Aorta (tissue), 5 donors: ENCODE measurements around the gene ZBTB7B. TPM values are rescaled to one million over a fixed set of nuclear protein-coding genes. Genes with fewer than 3 reads are reported as not detected.

ENCODE experiments used
- ATAC-seq: fragments of 200-7000 bp; cut with Tn5 transposase; one replicate; pipeline ENCODE4 v1.9.1; 2022; ENCODE audit warnings: moderate library complexity; ENCODE audit not compliant: low FRiP score
- DNase-seq, 2 donors: peaks; one replicate each; pipeline ENCODE4 v3.0.0-alpha.2; 2020
- H3K27ac ChIP-seq, 2 donors: one replicate each; pipeline ENCODE4 v1.5.1; 2013; ENCODE audit warnings: low read length in 2 of 2, mild to moderate bottlenecking in 2 of 2, moderate library complexity in 2 of 2, control low read depth in 1 of 2, inconsistent platforms in 1 of 2, low read depth in 1 of 2
- H3K27me3 ChIP-seq, 2 donors: one replicate each; pipeline ENCODE4 v1.6.1; 2013; ENCODE audit warnings: control low read depth in 1 of 2, low read length in 1 of 2, mild to moderate bottlenecking in 1 of 2, moderate library complexity in 1 of 2; ENCODE audit not compliant: insufficient read depth in 2 of 2, control insufficient read depth in 1 of 2
- H3K36me3 ChIP-seq, 2 donors: one replicate each; pipeline ENCODE4 v1.6.1; 2013; ENCODE audit warnings: control low read depth in 1 of 2, low read length in 1 of 2, mild to moderate bottlenecking in 1 of 2; ENCODE audit not compliant: insufficient read depth in 2 of 2, control insufficient read depth in 1 of 2
- H3K4me1 ChIP-seq, 2 donors: one replicate each; pipeline ENCODE4 v1.6.1; 2013; ENCODE audit warnings: low read length in 2 of 2, control low read depth in 1 of 2, mild to moderate bottlenecking in 1 of 2, moderate library complexity in 1 of 2; ENCODE audit not compliant: insufficient read depth in 2 of 2, control insufficient read depth in 1 of 2
- H3K4me3 ChIP-seq, 2 donors: one replicate each; pipeline ENCODE4 v1.5.1; 2013; ENCODE audit warnings: low read length in 2 of 2, control low read depth in 1 of 2, mild to moderate bottlenecking in 1 of 2
- H3K9me3 ChIP-seq: one replicate; pipeline ENCODE4 v1.6.1; 2013; ENCODE audit warnings: mild to moderate bottlenecking, low read length; ENCODE audit not compliant: control insufficient read depth
- WGBS, 2 donors: extraction: QIAGEN DNeasy Blood & Tissue Kit; methylation state at CpG; one replicate each; pipeline ENCODE4 v1.1.7; 2013; 5-methylcytosine and 5-hydroxymethylcytosine counted together
- intact Hi-C, 2 donors: fragments of 100-400 bp; cut with DNase I; formaldehyde crosslinking; loops; one replicate each; pipeline versions ENCODE4 v1.14.2 to v1.15.0; 2022
- polyA plus RNA-seq, 2 donors: library from polyadenylated mRNA; stranded (reverse); fragments of 200-250 nt; gene quantifications; one replicate each; pipeline ENCODE4 v1.2.3, GENCODE V29; 2013
- total RNA-seq, 2 donors: library from RNA; stranded (reverse); fragmentation: NEBNext Ultra II Directional; extraction: Animal tissue kit (Norgen Biotek cat#: 25700); gene quantifications; one replicate each; pipeline ENCODE4 v1.2.1, GENCODE V29; 2021
- donor health status: healthy with polysubstance abuse.
- donor health status: Bipolar disorder and iron deficiency.
- donor health status: DM: no; HTN: no; CAD: no.
- donor health status: DM: no; HTN: no; CAD: no.
- donor health status: DM: yes; HTN: yes; CAD: no.

The ZBTB7B gene
- total and polyA plus RNA-seq, 4 donors: 23.3 to 71.1 (median 39.6) TPM

DNA sequence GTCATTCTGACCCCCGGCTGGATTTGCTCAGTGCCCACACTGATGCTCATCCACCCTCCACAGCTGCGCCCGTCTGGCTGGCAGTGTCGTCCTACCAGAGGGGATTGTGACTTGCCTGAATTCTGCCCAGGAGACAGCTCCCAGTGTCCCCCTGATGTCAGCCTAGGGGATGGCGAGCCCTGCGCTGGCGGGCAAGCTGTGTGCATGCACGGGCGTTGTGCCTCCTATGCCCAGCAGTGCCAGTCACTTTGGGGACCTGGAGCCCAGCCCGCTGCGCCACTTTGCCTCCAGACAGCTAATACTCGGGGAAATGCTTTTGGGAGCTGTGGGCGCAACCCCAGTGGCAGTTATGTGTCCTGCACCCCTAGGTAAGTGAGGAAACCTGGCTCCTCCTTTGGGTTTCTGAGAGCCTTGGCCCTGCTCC, 55.2 kb downstream of the ZBTB7B start:
- WGBS, 2 donors: 92 to 97% methylated on average over 13 of the region's 13 CpGs
- H3K27ac ChIP-seq: no peak overlapping the region
- intact Hi-C loops: no loop called here
- H3K36me3 ChIP-seq: peaks cover 0 to 2% of the 10 kb centered on the region in 2 donors
- no peaks in the 10 kb centered on the region for H3K9me3 ChIP-seq
- no peak overlapping the region for H3K4me3 ChIP-seq
- H3K27me3 ChIP-seq: no peaks in the 10 kb centered on the region
- no peaks in the 10 kb centered on the region for H3K4me1 ChIP-seq
- DNase-seq: no peak
- no peak for ATAC-seq

DNA sequence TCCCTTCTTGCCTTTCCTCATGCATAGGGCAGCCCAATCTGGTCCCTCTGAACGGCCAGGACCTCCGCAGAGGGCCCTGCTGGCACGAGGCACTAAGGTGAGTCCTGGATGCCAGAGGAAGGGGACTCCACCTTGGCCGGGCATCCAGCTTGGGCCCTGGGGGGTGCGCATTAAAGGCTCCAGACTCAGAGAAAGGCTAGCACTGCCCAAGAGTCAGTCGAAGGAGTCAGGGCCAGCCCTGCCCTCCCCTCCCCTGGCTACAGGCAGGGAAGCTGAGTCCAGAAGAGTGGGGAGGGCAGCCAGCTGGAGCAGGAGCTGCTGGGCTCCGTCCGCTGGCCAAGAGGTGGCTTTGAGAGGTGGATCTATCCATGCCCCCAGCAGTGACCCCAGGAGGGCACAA, 58.1 kb downstream of the ZBTB7B start:
- Histone ChIP-seq H3K4me3 (no peak overlapping the region), H3K27me3 (no peaks in the 10 kb centered on the region), H3K4me1 (no peaks in the 10 kb centered on the region), H3K9me3 (no peaks in the 10 kb centered on the region), H3K27ac (no peak overlapping the region), H3K36me3 (peaks cover 0 to 2% of the 10 kb centered on the region in 2 donors)
- WGBS, 2 donors: 79 to 82% methylated on average over 8 of the region's 8 CpGs
- DNase-seq: no peak
- ATAC-seq: no peak
- intact Hi-C loops: loop anchor here in 1 of 2 donors (5.0 kb wide), 1 partner anchor 58 kb away; the partner anchor contains the start of gene ZBTB7B

DNA sequence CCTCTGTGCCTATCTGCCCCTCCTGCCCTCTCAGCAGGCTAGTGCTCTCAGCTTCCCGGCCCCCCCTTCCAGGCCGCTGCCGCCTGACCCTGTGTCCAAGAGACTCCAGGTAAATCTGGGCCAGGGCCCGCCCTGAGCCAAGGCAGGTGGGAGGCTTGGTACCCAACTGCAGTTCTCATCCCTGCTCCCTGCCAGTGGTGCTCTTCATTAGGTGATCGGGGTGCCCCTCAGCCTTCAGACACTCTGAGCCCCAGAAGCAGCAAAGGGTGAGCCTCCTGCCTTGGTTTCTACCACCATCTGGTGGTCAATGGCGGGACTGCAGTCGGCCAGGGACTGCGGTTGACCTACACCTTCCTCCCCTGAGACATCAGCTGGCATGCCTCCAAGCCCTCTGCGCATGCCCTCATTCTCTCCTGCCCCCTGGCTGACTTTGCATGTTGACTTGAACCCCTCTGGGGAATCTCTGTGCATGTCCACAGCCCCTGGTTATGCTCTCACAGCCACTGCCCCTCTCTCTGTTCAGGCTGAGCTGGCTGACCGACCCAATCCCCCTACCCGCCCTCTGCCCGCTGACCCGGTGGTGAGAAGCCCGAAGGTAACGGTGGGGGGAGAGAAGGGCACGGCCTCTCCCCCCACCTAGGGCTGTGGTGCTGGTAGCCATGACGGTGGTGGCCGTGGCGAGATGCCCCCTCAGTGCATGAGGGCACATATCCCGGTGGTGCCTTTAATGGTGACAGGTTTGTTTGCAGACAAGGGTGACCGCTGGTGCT, 59.0 kb downstream of the ZBTB7B start:
- Histone ChIP-seq H3K9me3 (no peaks in the 10 kb centered on the region), H3K4me1 (no peaks in the 10 kb centered on the region), H3K36me3 (peaks cover 0 to 2% of the 10 kb centered on the region in 2 donors), H3K4me3 (no peak overlapping the region), H3K27ac (no peak overlapping the region), H3K27me3 (no peaks in the 10 kb centered on the region)
- intact Hi-C loops: loop anchor here in 1 of 2 donors (5.0 kb wide), 1 partner anchor 59 kb away; the partner anchor contains the start of gene ZBTB7B
- peak; percentile 76 for ATAC-seq
- 23 to 24% methylated on average over 20 to 21 of the region's 21 CpGs for WGBS, 2 donors
- peak; percentile 89 to 96 for DNase-seq

DNA sequence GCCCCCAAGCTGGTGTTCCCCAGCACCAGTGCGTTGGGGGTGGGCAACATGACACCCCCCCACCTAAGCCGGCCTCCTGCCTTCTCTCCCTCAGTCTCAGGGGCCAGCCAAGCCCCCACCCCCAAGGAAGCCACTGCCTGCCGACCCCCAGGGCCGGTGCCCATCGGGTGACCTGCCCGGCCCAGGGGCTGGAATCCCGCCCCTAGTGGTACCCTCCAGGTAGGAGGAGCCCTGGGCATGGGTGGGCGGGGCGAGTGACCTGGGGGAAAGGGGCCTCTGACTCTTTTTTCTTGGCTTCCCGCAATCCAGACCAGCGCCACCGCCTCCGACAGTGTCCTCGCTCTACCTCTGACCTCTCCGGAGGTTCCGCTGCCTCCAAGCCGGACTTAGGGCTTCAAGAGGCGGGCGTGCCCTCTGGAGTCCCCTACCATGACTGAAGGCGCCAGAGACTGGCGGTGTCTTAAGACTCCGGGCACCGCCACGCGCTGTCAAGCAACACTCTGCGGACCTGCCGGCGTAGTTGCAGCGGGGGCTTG, 59.6 kb downstream of the ZBTB7B start:
- H3K36me3 ChIP-seq: peaks cover 0 to 2% of the 10 kb centered on the region in 2 donors
- WGBS, 2 donors: 35 to 39% methylated on average over 28 to 29 of the region's 29 CpGs
- no peaks in the 10 kb centered on the region for H3K27me3 ChIP-seq
- no peak for ATAC-seq
- H3K4me1 ChIP-seq: no peaks in the 10 kb centered on the region
- intact Hi-C loops: loop anchor here in 1 of 2 donors (5.0 kb wide), 1 partner anchor 60 kb away; the partner anchor contains the start of gene ZBTB7B
- no peak overlapping the region for H3K4me3 ChIP-seq
- DNase-seq: no peak
- H3K27ac ChIP-seq: no peak overlapping the region
- no peaks in the 10 kb centered on the region for H3K9me3 ChIP-seq

DNA sequence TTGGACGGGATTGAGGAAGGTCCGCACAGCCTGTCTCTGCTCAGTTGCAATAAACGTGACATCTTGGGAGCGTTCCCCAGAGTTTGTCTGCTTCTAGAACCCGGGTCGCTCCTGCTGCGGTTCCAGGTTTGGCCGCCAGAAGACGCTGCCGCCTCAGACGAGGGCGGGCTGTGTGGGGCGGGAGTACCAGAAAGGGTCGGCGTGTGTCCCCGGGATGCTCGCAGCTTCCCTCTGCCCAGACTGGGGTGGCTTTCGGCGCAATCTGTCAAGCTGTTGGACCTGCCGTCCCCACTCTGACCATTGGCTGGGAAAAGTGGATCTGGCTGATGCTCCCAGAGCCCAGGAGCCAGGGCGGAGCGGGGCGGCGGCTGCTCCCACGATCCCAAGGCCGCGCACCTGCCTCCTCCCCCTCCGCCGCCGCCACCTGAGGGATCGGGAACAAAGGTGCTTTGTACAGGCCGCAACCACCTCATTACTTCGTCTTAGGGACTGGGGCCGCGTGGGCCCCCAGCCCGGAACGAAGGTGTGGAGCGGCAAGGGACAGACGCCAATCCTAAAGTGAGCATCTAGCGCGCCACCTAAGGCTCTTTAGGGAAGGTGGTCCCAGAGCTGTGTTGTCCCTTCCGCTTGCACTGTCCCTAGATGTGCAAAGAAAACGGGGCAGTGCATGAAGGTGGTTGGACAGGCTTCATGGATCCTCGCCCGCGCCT, 60.3 kb downstream of the ZBTB7B start:
- Histone ChIP-seq H3K27ac (no peak overlapping the region), H3K4me3 (peak overlapping the region in 1 of 2 donors; percentile 54), H3K4me1 (no peaks in the 10 kb centered on the region), H3K36me3 (no peaks in the 10 kb centered on the region), H3K27me3 (no peaks in the 10 kb centered on the region), H3K9me3 (no peaks in the 10 kb centered on the region)
- DNase-seq (peak; percentile 68 to 88), ATAC-seq (peak; percentile 70)
- 4 to 9% methylated on average over 46 of the region's 46 CpGs for WGBS, 2 donors
- intact Hi-C loops: loop anchor here in 1 of 2 donors (1.0 to 5.0 kb wide), 2 partner anchors 21 to 61 kb away; partner anchors contain the start of gene ZBTB7B

DNA sequence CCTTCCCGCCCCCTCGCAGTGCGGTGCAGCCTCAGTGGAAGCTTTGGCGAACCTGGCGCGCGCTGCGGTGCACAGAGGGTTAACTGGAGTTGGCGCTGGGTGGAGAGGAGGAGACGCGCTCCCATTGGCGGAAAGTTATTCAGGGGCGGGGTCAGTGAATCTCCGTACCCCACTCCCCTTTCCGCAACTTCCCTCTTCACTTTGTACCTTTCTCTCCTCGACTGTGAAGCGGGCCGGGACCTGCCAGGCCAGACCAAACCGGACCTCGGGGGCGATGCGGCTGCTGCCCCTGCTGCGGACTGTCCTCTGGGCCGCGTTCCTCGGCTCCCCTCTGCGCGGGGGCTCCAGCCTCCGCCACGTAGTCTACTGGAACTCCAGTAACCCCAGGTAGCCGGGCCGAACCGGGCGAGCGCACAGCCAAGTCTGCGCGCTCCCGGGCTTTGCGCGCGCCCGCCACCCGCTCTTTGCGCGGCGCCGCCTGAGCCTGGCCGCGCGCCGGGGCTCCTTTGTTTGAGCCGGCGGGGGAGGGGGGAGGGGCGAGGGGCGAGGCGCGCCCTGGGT, 61.0 kb downstream of the ZBTB7B start, which contains the start of gene EFNA4:
Gene EFNA4, plus strand, starts transcription at position 191 of the 561 bp plus-strand sequence. Its CDS starts 84 bp downstream, at position 275.
- H3K27ac ChIP-seq: no peak within 1 kb of the TSS
- peak within 1 kb of the TSS; percentile 40 to 54 for H3K4me3 ChIP-seq
- ATAC-seq (peak; percentile 90), DNase-seq (peak; percentile 92 to 94)
- no peaks in the 10 kb centered on the region for H3K9me3 ChIP-seq
- intact Hi-C loops: loop anchor here in 1 of 2 donors (1.0 to 5.0 kb wide), 2 partner anchors 21 to 61 kb away; partner anchors contain the start of gene ZBTB7B
- H3K36me3 ChIP-seq: no peaks in the 10 kb centered on the region
- H3K4me1 ChIP-seq: no peaks in the 10 kb centered on the region
- no peaks in the 10 kb centered on the region for H3K27me3 ChIP-seq
- 0% methylated on average over 37 to 57 of the region's 57 CpGs for WGBS, 2 donors

DNA sequence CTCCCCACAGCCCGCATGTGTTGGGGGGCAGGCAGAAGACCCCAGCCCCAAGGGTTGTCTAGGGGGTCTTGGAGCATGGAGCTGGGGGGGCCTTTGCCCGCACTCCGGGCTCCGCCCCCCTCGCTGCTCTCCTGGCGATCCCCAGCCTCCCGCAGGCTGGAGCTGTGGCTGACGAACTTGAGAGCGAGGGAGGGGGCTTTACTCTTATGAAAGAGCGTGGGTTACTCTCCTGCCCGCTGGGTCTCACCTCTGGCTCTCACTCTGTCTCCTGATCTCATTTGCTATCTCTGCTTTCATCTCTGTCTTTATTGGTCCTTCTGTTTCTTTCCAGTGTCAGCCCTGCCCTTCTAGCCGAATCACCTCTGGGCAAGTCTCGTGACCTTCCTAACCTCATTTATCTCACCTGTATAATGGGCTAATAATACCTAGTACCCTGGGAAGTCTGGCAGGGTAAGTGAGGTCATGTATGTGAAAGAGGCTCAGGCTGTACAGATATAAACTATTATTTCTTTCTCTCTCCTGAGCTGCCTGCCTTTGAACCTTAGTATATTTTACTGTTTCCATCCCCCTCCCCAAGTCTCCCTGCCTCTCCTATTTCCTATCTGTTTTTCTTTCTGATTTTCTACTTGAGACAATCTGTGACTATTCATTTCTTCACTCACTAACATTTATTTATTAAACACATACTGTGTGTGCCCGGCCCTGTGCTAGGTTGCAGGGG, 61.7 kb downstream of the ZBTB7B start:
- DNase-seq (no peak), ATAC-seq (peak; percentile 5)
- Histone ChIP-seq H3K4me1 (no peaks in the 10 kb centered on the region), H3K27me3 (no peaks in the 10 kb centered on the region), H3K36me3 (no peaks in the 10 kb centered on the region), H3K4me3 (peak overlapping the region; percentile 40 to 54), H3K27ac (no peak overlapping the region), H3K9me3 (no peaks in the 10 kb centered on the region)
- WGBS, 2 donors: 8 to 9% methylated on average over 14 of the region's 14 CpGs
- intact Hi-C loops: loop anchor here in 1 of 2 donors (5.0 kb wide), 1 partner anchor 62 kb away; the partner anchor contains the start of gene ZBTB7B
